NCI-H1694 (cell line): Measurements from ENCODE around the gene ATP11B.

ENCODE experiments used
- DNase-seq: peaks from one replicate; lab custom pipeline; 2025; lab: John Stamatoyannopoulos, UW

Gene ATP11B

DNA sequence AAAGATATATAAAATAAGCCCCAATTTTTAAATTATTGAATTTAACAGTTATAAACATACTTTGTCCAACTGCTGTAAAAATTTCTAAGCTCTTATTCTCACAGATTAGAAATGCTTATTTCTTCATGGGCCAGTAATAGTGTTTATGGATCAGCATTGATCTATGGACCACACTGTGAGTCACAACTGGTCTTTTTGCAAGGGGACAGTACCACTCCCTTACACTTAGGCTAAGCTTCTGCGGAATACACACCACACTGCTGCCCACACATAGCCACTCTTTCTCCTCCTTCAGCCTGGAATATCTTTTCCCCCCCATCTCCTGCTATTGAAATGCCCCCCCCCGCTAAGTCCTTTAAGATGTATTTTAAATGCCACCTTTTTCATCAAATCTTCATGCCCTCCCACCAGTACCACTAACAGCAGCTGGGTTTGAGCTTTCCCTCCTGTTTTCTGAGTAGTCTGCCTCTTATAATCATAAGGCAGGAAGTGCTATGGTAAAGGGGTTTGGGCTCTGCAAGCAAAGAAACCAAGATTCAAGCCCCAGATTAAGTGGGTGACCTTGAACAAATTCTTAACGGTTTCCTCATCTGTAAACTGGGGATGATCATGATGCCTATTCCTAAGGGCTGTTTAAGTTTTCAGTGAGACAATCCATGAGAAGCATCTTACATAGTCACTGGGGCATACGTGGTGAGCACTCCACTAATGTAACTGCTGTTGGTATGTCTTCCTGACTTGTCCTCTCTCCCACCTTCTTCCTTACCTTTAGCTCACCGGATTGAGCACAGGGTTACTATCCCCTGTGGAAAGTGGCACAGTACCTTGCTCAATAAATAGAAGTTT is 117.9 kb downstream of the ATP11B start:
- DNase-seq: no peak

GRCh38 chr3:182911782-182912111 is 118.4 kb downstream of the ATP11B start:
- no peak for DNase-seq

- no peak for DNase-seq
Observed at GRCh38 chr3:182912474-182912873, 119.2 kb downstream of the ATP11B start.

- no peak for DNase-seq
Observed at GRCh38 chr3:182913889-182914288, 120.6 kb downstream of the ATP11B start.

GRCh38 chr3:182914341-182914740 is 121.0 kb downstream of the ATP11B start:
- DNase-seq: no peak

DNA sequence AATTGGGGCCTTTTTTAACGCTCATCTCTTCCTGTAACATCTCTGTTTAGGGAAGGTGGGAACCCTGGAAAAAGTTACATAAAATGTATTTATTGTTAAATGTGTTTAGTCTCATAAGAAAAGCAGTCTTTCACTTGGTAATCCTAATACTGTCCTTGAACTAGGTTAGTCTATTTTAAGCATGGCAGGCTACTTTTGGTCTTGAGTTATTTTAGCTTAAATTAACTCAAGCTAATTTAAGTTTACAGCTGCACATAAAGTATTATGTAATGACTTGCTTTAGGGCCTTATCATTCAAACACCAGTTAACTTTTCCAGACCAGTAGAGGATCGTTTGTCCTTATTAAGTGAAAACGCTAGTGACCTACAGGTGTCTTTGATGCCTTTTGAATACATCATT is 123.8 kb downstream of the ATP11B start:
- DNase-seq: no peak

DNA sequence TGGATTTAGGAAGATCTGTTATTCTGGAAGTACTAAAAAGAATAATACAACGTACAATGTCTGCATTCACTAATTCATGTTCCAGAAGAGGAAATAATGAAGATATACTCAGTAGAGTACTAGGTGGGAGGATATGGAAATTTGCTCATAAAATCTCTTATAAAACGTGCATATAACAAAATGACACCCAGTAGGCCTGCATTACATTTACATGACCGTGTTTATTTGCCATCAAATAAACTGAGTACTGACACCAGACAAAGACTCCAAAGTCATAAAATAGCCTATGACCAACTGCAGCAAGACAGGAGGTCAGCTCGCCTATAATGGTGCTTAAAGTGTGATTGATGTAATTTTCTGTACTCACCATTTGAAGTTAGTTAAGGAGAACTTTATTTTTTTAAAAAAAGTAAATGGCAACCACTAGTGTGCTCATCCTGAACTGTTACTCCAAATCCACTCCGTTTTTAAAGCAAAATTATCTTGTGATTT is 126.6 kb downstream of the ATP11B start:
- no peak for DNase-seq

DNA sequence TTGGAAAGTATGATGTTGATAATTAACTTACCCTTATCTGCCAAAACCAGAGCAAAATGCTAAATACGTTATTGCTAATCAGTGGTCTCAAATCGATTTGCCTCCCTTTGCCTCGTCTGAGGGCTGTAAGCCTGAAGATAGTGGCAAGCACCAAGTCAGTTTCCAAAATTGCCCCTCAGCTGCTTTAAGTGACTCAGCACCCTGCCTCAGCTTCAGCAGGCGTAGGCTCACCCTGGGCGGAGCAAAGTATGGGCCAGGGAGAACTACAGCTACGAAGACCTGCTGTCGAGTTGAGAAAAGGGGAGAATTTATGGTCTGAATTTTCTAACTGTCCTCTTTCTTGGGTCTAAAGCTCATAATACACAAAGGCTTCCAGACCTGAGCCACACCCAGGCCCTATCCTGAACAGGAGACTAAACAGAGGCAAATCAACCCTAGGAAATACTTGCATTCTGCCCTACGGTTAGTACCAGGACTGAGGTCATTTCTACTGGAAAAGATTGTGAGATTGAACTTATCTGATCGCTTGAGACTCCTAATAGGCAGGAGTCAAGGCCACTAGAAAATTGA is 127.3 kb downstream of the ATP11B start:
- no peak for DNase-seq

DNA sequence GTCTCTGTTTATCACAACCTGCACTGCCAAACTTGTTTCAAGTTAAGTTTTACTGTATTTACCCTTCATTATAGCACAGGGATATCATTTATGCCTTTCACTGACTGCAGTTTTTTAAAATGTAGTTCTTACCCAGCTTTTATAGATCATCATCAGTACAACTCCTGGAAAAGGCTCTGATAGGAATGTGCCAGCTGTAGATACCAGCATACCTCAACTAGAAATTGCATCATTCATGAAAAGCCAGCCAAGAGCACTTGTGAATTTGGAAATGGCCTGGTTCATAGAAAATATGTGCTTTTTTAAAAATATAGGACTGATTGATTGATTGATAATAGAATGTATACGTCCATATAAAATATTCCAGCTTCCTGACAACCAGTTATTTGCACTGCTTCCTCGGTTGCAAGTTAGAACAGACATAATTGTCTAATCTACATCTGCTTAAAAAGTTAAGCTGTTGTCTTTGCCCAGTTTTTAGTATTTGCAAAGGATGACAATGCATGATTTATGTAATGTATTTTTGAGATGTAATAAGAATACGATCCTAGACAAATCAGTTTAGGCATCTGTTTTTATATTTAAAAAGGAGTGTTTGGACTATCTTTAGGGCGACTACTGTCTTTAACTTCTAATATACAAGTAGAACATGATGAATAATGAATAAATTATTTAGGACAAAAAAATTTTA is 128.5 kb downstream of the ATP11B start:
- no peak for DNase-seq

DNA sequence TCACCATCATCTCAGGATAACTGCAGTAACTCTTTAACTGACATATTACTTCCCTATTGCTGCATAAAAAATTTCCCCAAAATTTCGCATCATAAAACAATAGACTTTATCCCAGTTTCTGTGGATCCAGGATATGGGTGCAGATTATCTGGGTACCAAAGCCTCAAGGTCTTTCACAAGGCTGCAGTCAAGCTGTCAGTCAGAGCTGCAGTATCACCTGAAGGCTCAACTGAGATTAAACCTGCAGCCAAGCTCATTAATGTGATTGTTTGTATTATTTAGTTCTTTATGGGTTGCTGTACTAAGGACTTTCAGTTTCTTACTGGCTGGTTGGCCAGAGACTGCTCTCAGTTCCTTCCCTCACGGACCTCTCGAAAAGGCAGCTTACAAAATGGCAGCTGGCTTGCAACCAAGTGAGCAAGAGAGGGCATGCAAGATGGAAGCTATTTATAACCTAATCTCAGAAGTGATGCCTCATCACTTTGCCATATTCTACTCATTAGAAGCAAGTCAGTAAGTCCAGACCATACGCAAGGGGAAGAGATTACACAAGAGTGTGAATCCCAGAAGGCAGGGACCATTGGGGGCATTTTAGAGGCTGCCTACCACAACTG is 132.1 kb downstream of the ATP11B start:
- no peak for DNase-seq

- no peak for DNase-seq
Observed at GRCh38 chr3:182925944-182926337, 132.6 kb downstream of the ATP11B start.

DNA sequence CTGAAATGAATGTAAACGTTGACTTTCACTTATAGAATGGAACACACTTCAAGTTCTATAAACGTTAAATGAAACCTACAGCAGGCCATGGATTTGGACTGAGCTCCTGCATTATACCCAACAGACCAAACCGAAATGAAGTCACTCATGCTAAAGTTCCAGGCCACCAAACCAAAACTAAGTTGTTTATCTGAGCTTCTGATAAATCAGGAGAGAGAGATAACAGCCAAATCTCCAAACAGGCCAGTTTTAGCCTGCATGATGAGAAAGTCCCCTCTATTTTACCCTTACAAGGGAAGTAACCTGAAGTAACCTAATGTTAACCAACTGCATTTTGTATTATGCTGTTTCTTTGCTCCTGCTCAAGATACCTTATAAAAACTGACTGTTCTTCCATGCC is 142.5 kb downstream of the ATP11B start:
- no peak for DNase-seq

GRCh38 chr3:182936239-182936917 is 143.1 kb downstream of the ATP11B start:
- no peak for DNase-seq

DNA sequence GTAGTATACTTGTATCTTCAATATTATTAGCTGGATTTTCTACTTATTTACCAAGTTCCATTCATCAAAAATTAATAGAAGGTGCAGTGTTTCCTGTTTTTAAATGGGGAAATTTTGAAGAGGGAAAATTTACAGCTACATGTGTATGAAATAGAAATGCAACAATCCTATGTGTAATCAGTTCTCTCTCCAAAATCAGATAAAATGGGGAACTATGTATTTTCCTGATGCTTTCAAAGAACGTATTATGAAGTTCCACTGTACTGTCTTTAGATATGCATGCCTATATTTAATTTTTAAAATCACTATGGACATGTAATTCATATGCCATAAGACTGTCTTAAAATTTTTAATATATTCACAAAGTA is 143.6 kb downstream of the ATP11B start:
- DNase-seq: no peak

DNA sequence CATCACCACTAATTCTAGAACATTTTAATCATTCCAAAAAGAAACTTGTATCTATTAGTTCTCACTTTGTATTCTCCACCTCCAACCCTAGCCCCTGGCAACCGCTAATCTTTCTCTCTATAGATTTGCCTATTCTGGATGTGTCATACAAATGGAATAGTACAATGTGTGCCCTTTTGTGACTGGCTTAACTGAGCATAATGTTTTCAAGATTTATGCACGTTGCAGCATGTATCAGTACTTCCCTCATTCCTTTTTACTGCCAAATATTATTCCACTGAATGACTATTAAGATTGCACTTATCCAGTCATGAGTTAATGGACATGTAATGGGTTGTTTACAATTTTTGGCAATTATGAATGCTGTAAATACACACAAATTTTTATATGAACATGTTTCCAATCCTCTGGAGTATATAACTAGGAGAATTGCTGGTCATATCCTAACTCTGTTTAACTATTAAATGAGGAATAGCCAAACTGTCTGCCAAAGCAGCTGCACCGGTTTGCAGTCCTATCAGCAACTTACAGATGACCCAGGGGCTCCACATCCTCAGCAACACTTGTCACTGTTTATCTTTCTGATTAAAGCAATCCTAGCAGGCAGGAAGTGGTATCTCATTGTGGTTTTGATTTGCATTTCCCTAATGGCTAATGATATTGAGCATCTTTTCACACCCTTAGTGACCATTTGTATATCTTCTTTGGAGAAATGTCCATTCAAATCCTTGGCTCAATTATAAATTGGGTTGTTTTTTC is 144.2 kb downstream of the ATP11B start:
- no peak for DNase-seq

DNA sequence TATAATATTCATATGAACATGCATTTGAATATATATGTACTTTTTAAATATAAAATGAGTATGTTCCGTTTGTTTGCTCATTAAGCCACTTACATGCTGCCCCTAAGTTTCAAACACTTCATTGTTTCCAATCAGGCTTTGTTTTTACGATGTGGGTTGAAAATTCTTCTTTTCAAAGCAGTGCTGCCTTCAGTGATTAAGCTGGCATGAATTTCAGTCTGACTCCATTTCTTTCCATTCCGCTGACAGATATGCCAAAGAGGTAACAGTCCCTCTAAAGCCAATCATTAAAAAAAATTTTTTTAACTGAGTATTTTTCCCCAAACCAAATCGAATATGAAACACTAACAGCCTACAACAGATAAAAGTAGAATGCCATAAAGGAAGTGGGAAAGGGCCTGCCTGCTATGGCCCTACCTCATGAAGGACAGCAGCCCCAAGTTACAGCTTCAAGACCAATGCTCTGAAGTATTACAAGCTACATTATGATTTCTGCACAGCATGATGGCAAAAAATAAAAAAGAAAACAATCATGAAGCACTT is 147.0 kb downstream of the ATP11B start:
- no peak for DNase-seq

- DNase-seq: no peak
Observed at GRCh38 chr3:182941719-182942118, 148.4 kb downstream of the ATP11B start.

GRCh38 chr3:182947888-182948287 is 154.6 kb downstream of the ATP11B start:
- no peak for DNase-seq

DNA sequence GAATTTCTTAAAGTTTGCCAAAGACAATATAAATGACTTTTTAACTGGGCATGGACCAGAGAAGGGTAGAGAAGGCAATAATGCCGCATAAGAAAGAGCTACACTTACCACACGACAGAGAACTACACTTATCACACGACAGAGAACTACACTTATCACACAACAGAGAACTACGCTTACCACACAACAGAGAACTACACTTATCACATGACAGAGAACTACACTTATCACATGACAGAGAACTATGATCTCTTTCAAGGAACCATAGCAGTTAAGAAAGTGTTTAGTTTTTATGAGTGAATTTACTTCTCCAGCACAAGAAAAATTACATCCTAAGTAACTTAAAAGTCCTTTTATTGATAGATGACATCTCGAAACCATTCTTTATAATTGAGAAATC is 155.0 kb downstream of the ATP11B start:
- no peak for DNase-seq

- DNase-seq: no peak
Observed at GRCh38 chr3:182949688-182950087, 156.4 kb downstream of the ATP11B start.

GRCh38 chr3:182954553-182955235 is 161.4 kb downstream of the ATP11B start:
- no peak for DNase-seq
